BJ (cell line): Measurements from ENCODE around the gene TCF4. TPM values are rescaled to one million over a fixed set of nuclear protein-coding genes. Genes with fewer than 3 reads are reported as not detected.

ENCODE experiments used
- CTCF ChIA-PET: fragments of 350-600 bp; formaldehyde crosslinking; extraction: SDS; loops from one replicate; lab custom pipeline; 2021; ENCODE audit warnings: antibody characterized with exemption, inconsistent platforms; lab: Yijun Ruan, JAX
- POLR2A ChIA-PET: fragments of 300-600 bp; sonication (Branson Sonifier 250); formaldehyde crosslinking; extraction: SDS; loops from one replicate; lab custom pipeline; 2021; ENCODE audit warnings: antibody characterized with exemption; lab: Charles Lee
- DNase-seq: peaks from one replicate; pipeline ENCODE4 v3.0.0-alpha.2; 2011; ENCODE audit warnings: low read depth
- H3K27me3 ChIP-seq: 2 replicates; pipeline ENCODE4 v1.6.0; 2011; ENCODE audit warnings: low read length; ENCODE audit not compliant: control insufficient read depth, insufficient read depth
- H3K36me3 ChIP-seq: 2 replicates; pipeline ENCODE4 v1.5.1; 2011; ENCODE audit warnings: low read length; ENCODE audit not compliant: control insufficient read depth, insufficient read depth
- H3K4me3 ChIP-seq: 2 replicates; pipeline ENCODE4 v1.5.1; 2011; ENCODE audit warnings: low read depth, mild to moderate bottlenecking, control low read depth, low read length
- CTCF ChIP-seq: IDR thresholded peaks from 2 replicates; pipeline ENCODE4 v1.5.1; 2011; ENCODE audit warnings: low read depth, mild to moderate bottlenecking, control low read depth, inconsistent platforms, low read length, moderate library complexity; ENCODE audit not compliant: insufficient read depth
- polyA plus RNA-seq: library from polyadenylated mRNA; depleted of rRNA; stranded (reverse); fragments of >200 nt; gene quantifications from 2 replicates; pipeline ENCODE4 v1.2.3, GENCODE V29; 2011

Gene TCF4
- polyA plus RNA-seq, 1 experiment: 65.8 TPM

GRCh38 chr18:55362303-55362702 lies 225.7 kb downstream of the TCF4 start:
- no peak for DNase-seq
- ChIA-PET POLR2A (no interaction called here), CTCF (no interaction called here)
- no peak overlapping the region for H3K4me3 ChIP-seq
- H3K36me3 ChIP-seq: no peaks in the 10 kb centered on the region
- no peaks in the 10 kb centered on the region for H3K27me3 ChIP-seq
- no peak for TF ChIP-seq CTCF

GRCh38 chr18:55361492-55362250 lies 226.3 kb downstream of the TCF4 start:
- POLR2A ChIA-PET: no interaction called here
- DNase-seq: no peak
- TF ChIP-seq CTCF: no peak
- CTCF ChIA-PET: no interaction called here
- Histone ChIP-seq H3K36me3 (no peaks in the 10 kb centered on the region), H3K4me3 (no peak overlapping the region), H3K27me3 (no peaks in the 10 kb centered on the region)

- no peak for DNase-seq
- POLR2A ChIA-PET: no interaction called here
- TF ChIP-seq CTCF: no peak
- CTCF ChIA-PET: no interaction called here
- no peak overlapping the region for H3K4me3 ChIP-seq
- H3K27me3 ChIP-seq: no peaks in the 10 kb centered on the region
- no peaks in the 10 kb centered on the region for H3K36me3 ChIP-seq
Observed at GRCh38 chr18:55360061-55360460, 227.9 kb downstream of the TCF4 start.

GRCh38 chr18:55356815-55357214 lies 231.2 kb downstream of the TCF4 start:
- no peak overlapping the region for H3K4me3 ChIP-seq
- H3K36me3 ChIP-seq: no peaks in the 10 kb centered on the region
- CTCF ChIA-PET: interaction anchor here (0.9 kb wide), 1 partner anchor 13 kb away, joined by 3 read pairs; no protein-coding TSS in a partner anchor
- no peak for DNase-seq
- no peaks in the 10 kb centered on the region for H3K27me3 ChIP-seq
- POLR2A ChIA-PET: no interaction called here
- TF ChIP-seq CTCF: no peak

- no peak overlapping the region for H3K4me3 ChIP-seq
- no peak for DNase-seq
- ChIA-PET CTCF (interaction anchor here (1.3 kb wide), 1 partner anchor 13 kb away, joined by 3 read pairs; no protein-coding TSS in a partner anchor), POLR2A (no interaction called here)
- H3K27me3 ChIP-seq: no peaks in the 10 kb centered on the region
- TF ChIP-seq CTCF: no peak
- H3K36me3 ChIP-seq: no peaks in the 10 kb centered on the region
Observed at GRCh38 chr18:55355223-55355622, 232.8 kb downstream of the TCF4 start.
